ENCODE measurements around the gene NOVA2. TPM values are rescaled to one million over a fixed set of nuclear protein-coding genes. Genes with fewer than 3 reads are reported as not detected.

The NOVA2 gene, protein sequence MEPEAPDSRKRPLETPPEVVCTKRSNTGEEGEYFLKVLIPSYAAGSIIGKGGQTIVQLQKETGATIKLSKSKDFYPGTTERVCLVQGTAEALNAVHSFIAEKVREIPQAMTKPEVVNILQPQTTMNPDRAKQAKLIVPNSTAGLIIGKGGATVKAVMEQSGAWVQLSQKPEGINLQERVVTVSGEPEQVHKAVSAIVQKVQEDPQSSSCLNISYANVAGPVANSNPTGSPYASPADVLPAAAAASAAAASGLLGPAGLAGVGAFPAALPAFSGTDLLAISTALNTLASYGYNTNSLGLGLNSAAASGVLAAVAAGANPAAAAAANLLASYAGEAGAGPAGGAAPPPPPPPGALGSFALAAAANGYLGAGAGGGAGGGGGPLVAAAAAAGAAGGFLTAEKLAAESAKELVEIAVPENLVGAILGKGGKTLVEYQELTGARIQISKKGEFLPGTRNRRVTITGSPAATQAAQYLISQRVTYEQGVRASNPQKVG
- total RNA-seq (0.19 TPM in 1 of 2 replicates, not detected in the other), polyA plus RNA-seq (not detected in 2 replicates), polyA minus RNA-seq (not detected in 2 replicates)
- 0.07 TPM for total RNA-seq (2013)

DNA sequence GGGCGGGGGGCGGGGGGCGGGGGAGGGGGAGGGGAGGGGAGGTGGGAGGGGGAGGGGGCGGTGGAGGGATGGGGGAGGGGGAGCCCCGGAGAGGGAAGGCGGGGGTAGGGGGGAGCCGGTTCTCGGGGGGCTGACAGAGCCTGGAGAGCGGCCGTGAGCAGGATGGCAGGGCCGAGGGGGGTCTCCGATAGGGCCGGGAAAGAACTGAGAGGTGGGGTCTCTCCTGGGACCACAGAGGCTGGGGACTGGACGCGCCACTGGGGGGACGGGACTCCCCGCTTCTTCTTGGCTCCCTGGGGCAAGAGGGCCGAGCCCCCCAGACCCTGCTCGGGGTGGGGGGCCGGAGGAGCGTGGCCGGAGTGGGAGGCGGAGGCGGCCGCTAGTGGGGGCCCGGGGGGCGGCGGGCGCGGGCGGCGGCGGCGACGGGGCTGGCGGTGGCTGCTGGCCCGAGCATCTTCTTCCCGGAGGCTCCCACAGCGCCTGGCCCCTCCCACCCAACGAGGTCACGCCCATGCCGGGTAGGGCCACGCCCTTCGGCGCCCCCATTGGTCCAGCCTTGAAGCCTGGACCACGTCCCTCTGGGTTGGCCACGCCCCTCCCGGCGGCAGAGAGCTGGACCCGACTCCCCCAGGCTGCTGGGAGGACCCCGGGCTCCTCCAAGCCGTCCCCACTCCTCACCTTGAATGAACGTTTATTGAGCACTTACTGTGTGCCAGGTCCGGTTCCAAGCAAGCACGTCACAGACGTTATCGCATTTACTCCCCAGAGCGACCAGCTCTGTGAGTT is at the start of gene NOVA2:
Gene NOVA2 (minus strand): TSS at position 313 of the 786 bp plus-strand sequence. CDS start 514 bp downstream, outside the sequence.
- Histone ChIP-seq H3K36me3 (replicated peaks in 1 of 2; ENCODE audit: control extremely low read depth in 1 of 2, control insufficient read depth in 1 of 2, extremely low read depth in 1 of 2, insufficient read depth in 2 of 2, low read length in 1 of 2) (no peaks in the 10 kb centered on the region), H3K27me3 (replicated peaks in 1 of 4; ENCODE audit: control extremely low read depth in 1 of 4, control insufficient read depth in 3 of 4, insufficient read depth in 4 of 4, low read length in 3 of 4) (peaks cover 0 to 65% (median 38%) of the 10 kb centered on the region in 4 experiments), H3K4me3 (ENCODE audit: control extremely low read depth in 1 of 5, extremely low read depth in 1 of 5, insufficient read depth in 1 of 5, low read depth in 2 of 5, low read length in 4 of 5) (no peak within 1 kb of the TSS), H3K4me1 (ENCODE audit: control insufficient read depth in 2 of 2, insufficient read depth in 2 of 2, low read length in 2 of 2) (peaks cover 26 to 30% of the 10 kb centered on the region in 2 donors), H3K9me3 (ENCODE audit: control extremely low read depth in 1 of 3, control insufficient read depth in 2 of 3, insufficient read depth in 1 of 3, low read length in 2 of 3) (peaks cover 0 to 35% (median 3%) of the 10 kb centered on the region in 3 donors), H3K9ac (ENCODE audit: low read length) (no peak within 1 kb of the TSS), H2AFZ (ENCODE audit: insufficient read depth, low read depth, low read length, poor library complexity, severe bottlenecking) (peak within 1 kb of the TSS; percentile 42), H3K79me2 (ENCODE audit: control insufficient read depth, insufficient read depth, low read length) (no peaks in the 10 kb centered on the region), H4K20me1 (ENCODE audit: control insufficient read depth, insufficient read depth, low read length, poor library complexity, severe bottlenecking) (no peaks in the 10 kb centered on the region), H3K27ac (ENCODE audit: low read length in 2 of 2) (no peak within 1 kb of the TSS), H3K4me2 (replicated peaks; ENCODE audit: low read depth, low read length, poor library complexity, severe bottlenecking) (peak within 1 kb of the TSS; percentile 60)
- POLR2A ChIA-PET, result no interaction called here
- peaks cover 18% of the 10 kb centered on the region for H3K4me1 Mint-ChIP-seq
- CTCF ChIA-PET, result interaction anchor here (1.3 kb wide), 1 partner anchor 13 kb away, joined by 4 read pairs; no protein-coding TSS in a partner anchor
- no peaks in the 10 kb centered on the region for H3K9me3 Mint-ChIP-seq (ENCODE audit: insufficient read depth)
- TF ChIP-seq, protein P1, sequence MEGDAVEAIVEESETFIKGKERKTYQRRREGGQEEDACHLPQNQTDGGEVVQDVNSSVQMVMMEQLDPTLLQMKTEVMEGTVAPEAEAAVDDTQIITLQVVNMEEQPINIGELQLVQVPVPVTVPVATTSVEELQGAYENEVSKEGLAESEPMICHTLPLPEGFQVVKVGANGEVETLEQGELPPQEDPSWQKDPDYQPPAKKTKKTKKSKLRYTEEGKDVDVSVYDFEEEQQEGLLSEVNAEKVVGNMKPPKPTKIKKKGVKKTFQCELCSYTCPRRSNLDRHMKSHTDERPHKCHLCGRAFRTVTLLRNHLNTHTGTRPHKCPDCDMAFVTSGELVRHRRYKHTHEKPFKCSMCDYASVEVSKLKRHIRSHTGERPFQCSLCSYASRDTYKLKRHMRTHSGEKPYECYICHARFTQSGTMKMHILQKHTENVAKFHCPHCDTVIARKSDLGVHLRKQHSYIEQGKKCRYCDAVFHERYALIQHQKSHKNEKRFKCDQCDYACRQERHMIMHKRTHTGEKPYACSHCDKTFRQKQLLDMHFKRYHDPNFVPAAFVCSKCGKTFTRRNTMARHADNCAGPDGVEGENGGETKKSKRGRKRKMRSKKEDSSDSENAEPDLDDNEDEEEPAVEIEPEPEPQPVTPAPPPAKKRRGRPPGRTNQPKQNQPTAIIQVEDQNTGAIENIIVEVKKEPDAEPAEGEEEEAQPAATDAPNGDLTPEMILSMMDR (IDR thresholded peaks at IDR 0.05), result no peak
- no peak for TF ChIP-seq EZH2 (IDR thresholded peaks at IDR 0.05; ENCODE audit: borderline replicate concordance, insufficient read depth, low read depth, low read length, poor library complexity, severe bottlenecking)
- peaks cover 70% of the 10 kb centered on the region for H3K27me3 Mint-ChIP-seq
- intact Hi-C loops (cut with micrococcal nuclease), result no loop called here
- no peak for ATAC-seq (ENCODE audit: low read depth)
- no peak within 1 kb of the TSS for H3K27ac Mint-ChIP-seq
- WGBS (ENCODE audit: insufficient coverage), result 9% methylated on average over 45 of the region's 58 CpGs
- peak; percentile 53 for DNase-seq
- peak within 1 kb of the TSS; percentile 76 for H3K4me3 Mint-ChIP-seq

All from B cell (primary cell).